Prostate gland (tissue), 2 donors: Measurements from ENCODE around the gene AK3.

Experiments used
- POLR2A ChIP-seq: fragments of 450-650 bp; IDR thresholded peaks from one replicate; pipeline ENCODE4 v1.6.1; 2016; ENCODE audit warnings: antibody characterized with exemption, mild to moderate bottlenecking
- TF ChIP-seq, protein P1 (sequence below), 4 experiments: fragments of 200-600 bp in 2 of 4; fragments of 450-650 bp in 2 of 4; sonication (generic) in 2 of 4; IDR thresholded peaks; 1 replicate in 3 of 4; 2 replicates in 1 of 4; pipeline ENCODE4 v1.5.1; 2016 to 2019; ENCODE audit warnings: antibody characterized with exemption in 4 of 4, mild to moderate bottlenecking in 2 of 4, moderate library complexity in 2 of 4

GRCh38 chr9:4661611-4662010, 79.4 kb downstream of the AK3 start:
- TF ChIP-seq, protein P1, sequence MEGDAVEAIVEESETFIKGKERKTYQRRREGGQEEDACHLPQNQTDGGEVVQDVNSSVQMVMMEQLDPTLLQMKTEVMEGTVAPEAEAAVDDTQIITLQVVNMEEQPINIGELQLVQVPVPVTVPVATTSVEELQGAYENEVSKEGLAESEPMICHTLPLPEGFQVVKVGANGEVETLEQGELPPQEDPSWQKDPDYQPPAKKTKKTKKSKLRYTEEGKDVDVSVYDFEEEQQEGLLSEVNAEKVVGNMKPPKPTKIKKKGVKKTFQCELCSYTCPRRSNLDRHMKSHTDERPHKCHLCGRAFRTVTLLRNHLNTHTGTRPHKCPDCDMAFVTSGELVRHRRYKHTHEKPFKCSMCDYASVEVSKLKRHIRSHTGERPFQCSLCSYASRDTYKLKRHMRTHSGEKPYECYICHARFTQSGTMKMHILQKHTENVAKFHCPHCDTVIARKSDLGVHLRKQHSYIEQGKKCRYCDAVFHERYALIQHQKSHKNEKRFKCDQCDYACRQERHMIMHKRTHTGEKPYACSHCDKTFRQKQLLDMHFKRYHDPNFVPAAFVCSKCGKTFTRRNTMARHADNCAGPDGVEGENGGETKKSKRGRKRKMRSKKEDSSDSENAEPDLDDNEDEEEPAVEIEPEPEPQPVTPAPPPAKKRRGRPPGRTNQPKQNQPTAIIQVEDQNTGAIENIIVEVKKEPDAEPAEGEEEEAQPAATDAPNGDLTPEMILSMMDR (IDR thresholded peaks at IDR 0.05): no peak
- TF ChIP-seq POLR2A: no peak
